HCT116 (cell line): ENCODE results near the gene CREB1. TPM values are rescaled to one million over a fixed set of nuclear protein-coding genes. Genes with fewer than 3 reads are reported as not detected.

Experiments used
- ATAC-seq: fragments of 200-7000 bp; cut with Tn5 transposase; 2 replicates; pipeline ENCODE4 v1.9.1; 2020; ENCODE audit warnings: mild to moderate bottlenecking, moderate library complexity
- BruUV-seq: library from RNA; stranded (reverse); fragments of 400-500 nt; replicated peaks from 2 replicates; lab custom pipeline; 2021; lab: Mats Ljungman, UMichigan
- CTCF ChIA-PET: fragments of 300-600 bp; sonication (Branson Sonifier 250); formaldehyde crosslinking; loops from one replicate; lab custom pipeline; 2021; ENCODE audit warnings: antibody characterized with exemption; lab: Charles Lee
- POLR2A ChIA-PET: fragments of 300-600, 350-600 bp; sonication (Branson Sonifier 250); formaldehyde crosslinking; loops from one replicate; lab custom pipeline; 2021; ENCODE audit warnings: antibody characterized with exemption; lab: Charles Lee
- RAD21 ChIA-PET, 2 experiments: fragments of 300-600 bp; sonication (Branson Sonifier 250); formaldehyde crosslinking; loops; one replicate each; lab custom pipeline; 2023; ENCODE audit warnings: low total read pairs in 2 of 2; ENCODE audit not compliant: uncharacterized antibody in 2 of 2, unreplicated experiment in 2 of 2, low non-redundant PET in 1 of 2; lab: Charles Lee
- DNase-seq: peaks from one replicate; pipeline ENCODE4 v3.0.0-alpha.2; 2010; ENCODE audit warnings: low read depth, low spot score
- H2AFZ ChIP-seq: fragments of 200-600 bp; shearing (Covaris generic), sonication (generic); 2 replicates; pipeline ENCODE4 v1.6.1; 2017; ENCODE audit warnings: low read depth, mixed run types, mixed read lengths, antibody characterized with exemption, low read length; ENCODE audit not compliant: poor library complexity, severe bottlenecking
- H3K27ac ChIP-seq: 2 replicates; pipeline ENCODE4 v1.5.1; 2012; ENCODE audit warnings: low read depth, low read length
- H3K27me3 ChIP-seq: fragments of 200-600 bp; sonication (generic); 2 replicates; pipeline ENCODE4 v1.6.1; 2016; ENCODE audit warnings: mixed run types, low read length, mixed read lengths; ENCODE audit not compliant: insufficient read depth
- H3K36me3 ChIP-seq, 2 experiments: fragments of 200-500 bp in 1 of 2; fragments of 200-600 bp in 1 of 2; sonication (Bioruptor generic) in 1 of 2; sonication (generic) in 1 of 2; 2 replicates each; pipeline versions ENCODE4 v1.5.1 to v1.6.1; 2014 to 2016; ENCODE audit warnings: low read length in 2 of 2, inconsistent platforms in 1 of 2, mixed read lengths in 1 of 2, mixed run types in 1 of 2; ENCODE audit not compliant: insufficient read depth in 2 of 2, control insufficient read depth in 1 of 2
- H3K4me1 ChIP-seq, 2 experiments: fragments of 200-600 bp in 1 of 2; sonication (generic) in 1 of 2; 2 replicates each; pipeline versions ENCODE4 v1.5.1 to v1.6.1; 2012 to 2017; ENCODE audit warnings: low read length in 2 of 2, inconsistent platforms in 1 of 2, mild to moderate bottlenecking in 1 of 2, mixed read lengths in 1 of 2, mixed run types in 1 of 2, moderate library complexity in 1 of 2; ENCODE audit not compliant: insufficient read depth in 2 of 2, control insufficient read depth in 1 of 2
- H3K4me2 ChIP-seq: fragments of 200-600 bp; sonication (generic); 2 replicates; pipeline ENCODE4 v1.6.1; 2017; ENCODE audit warnings: mixed run types, low read length, mixed read lengths
- H3K4me3 ChIP-seq, 2 experiments: fragments of 200-600 bp in 1 of 2; sonication (generic) in 1 of 2; replicated peaks in 1 of 2; 2 replicates each; pipeline ENCODE4 v1.5.1; 2011 to 2016; ENCODE audit warnings: low read length in 2 of 2, control low read depth in 1 of 2, low read depth in 1 of 2, mild to moderate bottlenecking in 1 of 2, mixed read lengths in 1 of 2, mixed run types in 1 of 2
- H3K79me2 ChIP-seq: fragments of 200-600 bp; sonication (generic); 2 replicates; pipeline ENCODE4 v1.6.1; 2017; ENCODE audit warnings: mild to moderate bottlenecking, mixed run types, low read length, moderate library complexity, mixed read lengths; ENCODE audit not compliant: insufficient read depth
- H3K9ac ChIP-seq: fragments of 200-600 bp; sonication (generic); 2 replicates; pipeline ENCODE4 v1.6.1; 2016; ENCODE audit warnings: low read length, mixed read lengths
- H3K9me2 ChIP-seq: fragments of 200-600 bp; sonication (generic), shearing (Covaris generic); 2 replicates; pipeline ENCODE4 v1.6.1; 2017; ENCODE audit warnings: mixed run types, mild to moderate bottlenecking, moderate library complexity; ENCODE audit not compliant: insufficient read depth
- H3K9me3 ChIP-seq, 2 experiments: fragments of 200-500 bp in 1 of 2; fragments of 200-600 bp in 1 of 2; sonication (Bioruptor generic) in 1 of 2; sonication (generic) in 1 of 2; 2 replicates each; pipeline ENCODE4 v1.6.1; 2014 to 2017; ENCODE audit warnings: low read length in 2 of 2, mixed read lengths in 2 of 2, inconsistent platforms in 1 of 2, low read depth in 1 of 2, mild to moderate bottlenecking in 1 of 2, mixed run types in 1 of 2, moderate library complexity in 1 of 2; ENCODE audit not compliant: control insufficient read depth in 1 of 2, insufficient read depth in 1 of 2
- H4K20me1 ChIP-seq: fragments of 200-600 bp; sonication (generic), shearing (Covaris generic); 2 replicates; pipeline ENCODE4 v1.6.1; 2017; ENCODE audit warnings: mixed run types, mild to moderate bottlenecking, moderate library complexity; ENCODE audit not compliant: insufficient read depth
- ATF3 ChIP-seq: IDR thresholded peaks from 2 replicates; pipeline ENCODE4 v1.6.1; 2012
- CBX3 ChIP-seq: IDR thresholded peaks from 2 replicates; pipeline ENCODE4 v1.6.1; 2012; ENCODE audit warnings: low read depth
- CEBPB ChIP-seq: IDR thresholded peaks from 2 replicates; pipeline ENCODE4 v1.6.1; 2012; ENCODE audit warnings: low read depth
- EGR1 ChIP-seq: IDR thresholded peaks from 2 replicates; pipeline ENCODE4 v1.6.1; 2012; ENCODE audit warnings: low read depth
- ELF1 ChIP-seq: IDR thresholded peaks from 2 replicates; pipeline ENCODE4 v1.6.1; 2012; ENCODE audit warnings: low read depth, borderline replicate concordance
- EZH2 ChIP-seq: fragments of 200-600 bp; sonication (generic); IDR thresholded peaks from 2 replicates; pipeline ENCODE4 v1.6.1; 2017; ENCODE audit warnings: antibody characterized with exemption, mixed run types
- POLR2A ChIP-seq: IDR thresholded peaks from 2 replicates; pipeline ENCODE4 v1.7.0; 2011; ENCODE audit warnings: borderline replicate concordance; ENCODE audit not compliant: insufficient read depth, insufficient read length; ENCODE audit errors: extremely low read depth
- POLR2AphosphoS5 ChIP-seq: IDR thresholded peaks from 2 replicates; pipeline ENCODE4 v1.6.1; 2011; ENCODE audit warnings: mild to moderate bottlenecking, low read depth, low read length, moderate library complexity
- RAD21 ChIP-seq: IDR thresholded peaks from 2 replicates; pipeline ENCODE4 v1.6.1; 2012; ENCODE audit warnings: low read depth, mild to moderate bottlenecking
- SIN3A ChIP-seq: IDR thresholded peaks from 2 replicates; pipeline ENCODE4 v1.6.1; 2012; ENCODE audit warnings: low read depth
- SRF ChIP-seq: IDR thresholded peaks from 2 replicates; pipeline ENCODE4 v1.6.1; 2012; ENCODE audit warnings: low read depth
- TCF7L2 ChIP-seq: IDR thresholded peaks from 2 replicates; pipeline ENCODE4 v1.7.0; 2011; ENCODE audit warnings: borderline replicate concordance, inconsistent platforms; ENCODE audit not compliant: insufficient read depth, insufficient read length; ENCODE audit errors: extremely low read depth
- ZFX ChIP-seq: fragments of 450-650 bp; IDR thresholded peaks from 2 replicates; pipeline ENCODE4 v1.6.1; 2017
- ZNF274 ChIP-seq: fragments of 200-500 bp; sonication (Bioruptor generic); IDR thresholded peaks from 2 replicates; pipeline ENCODE4 v1.6.1; 2014; ENCODE audit warnings: mild to moderate bottlenecking, low read depth, low read length, inconsistent platforms
- intact Hi-C: fragments of 100-400 bp; cut with micrococcal nuclease; formaldehyde crosslinking; loops from 2 replicates; pipeline ENCODE4 v1.10.0; 2022
- total RNA-seq: library from RNA; stranded (reverse); gene quantifications from one replicate; pipeline ENCODE4 v1.2.1, GENCODE V29; 2021; ENCODE audit not compliant: unreplicated experiment
- TF ChIP-seq, protein P1 (sequence below): IDR thresholded peaks from 2 replicates; pipeline ENCODE4 v1.6.1; 2011; ENCODE audit warnings: mild to moderate bottlenecking, low read length, moderate library complexity; ENCODE audit not compliant: insufficient replicate concordance; ENCODE audit errors: extremely low read depth

CREB1 gene
- total RNA-seq, 1 experiment from 2014 or later = 60.4 TPM

DNA sequence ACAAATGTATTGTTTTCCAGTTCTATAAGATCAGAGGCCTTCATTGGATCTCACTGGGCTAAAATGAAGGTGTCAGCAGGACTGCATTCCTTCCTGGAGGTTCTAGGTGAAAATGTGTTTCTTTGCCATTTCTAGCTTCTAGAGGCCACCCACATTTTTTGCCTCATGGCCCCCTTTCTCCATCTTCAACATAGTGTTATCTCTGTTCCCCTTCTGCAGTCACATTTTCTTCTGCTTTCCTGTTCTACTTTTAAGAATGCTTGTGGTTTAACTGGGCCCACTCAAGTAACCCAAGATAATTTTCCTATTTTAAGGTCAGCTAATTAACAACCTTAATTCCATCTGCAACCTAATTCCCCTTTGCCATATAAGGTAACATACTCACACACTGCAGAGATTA is 59.4 kb downstream of the CREB1 start:
- Histone ChIP-seq H3K27me3 (no peaks in the 10 kb centered on the region), H4K20me1 (no peaks in the 10 kb centered on the region), H2AFZ (no peak overlapping the region), H3K4me3 (no peak overlapping the region), H3K4me2 (no peak overlapping the region), H3K9me2 (no peaks in the 10 kb centered on the region), H3K27ac (no peak overlapping the region), H3K4me1 (no peaks in the 10 kb centered on the region), H3K36me3 (peaks cover 3 to 22% of the 10 kb centered on the region in 2 experiments; a peak in 3 of 4 replicates), H3K79me2 (no peaks in the 10 kb centered on the region), H3K9me3 (peaks cover 0 to 3% of the 10 kb centered on the region in 2 experiments; a peak in 1 of 4 replicates), H3K9ac (no peak overlapping the region)
- ATAC-seq = no peak
- no peak for TF ChIP-seq POLR2A
- TF ChIP-seq, protein P1, sequence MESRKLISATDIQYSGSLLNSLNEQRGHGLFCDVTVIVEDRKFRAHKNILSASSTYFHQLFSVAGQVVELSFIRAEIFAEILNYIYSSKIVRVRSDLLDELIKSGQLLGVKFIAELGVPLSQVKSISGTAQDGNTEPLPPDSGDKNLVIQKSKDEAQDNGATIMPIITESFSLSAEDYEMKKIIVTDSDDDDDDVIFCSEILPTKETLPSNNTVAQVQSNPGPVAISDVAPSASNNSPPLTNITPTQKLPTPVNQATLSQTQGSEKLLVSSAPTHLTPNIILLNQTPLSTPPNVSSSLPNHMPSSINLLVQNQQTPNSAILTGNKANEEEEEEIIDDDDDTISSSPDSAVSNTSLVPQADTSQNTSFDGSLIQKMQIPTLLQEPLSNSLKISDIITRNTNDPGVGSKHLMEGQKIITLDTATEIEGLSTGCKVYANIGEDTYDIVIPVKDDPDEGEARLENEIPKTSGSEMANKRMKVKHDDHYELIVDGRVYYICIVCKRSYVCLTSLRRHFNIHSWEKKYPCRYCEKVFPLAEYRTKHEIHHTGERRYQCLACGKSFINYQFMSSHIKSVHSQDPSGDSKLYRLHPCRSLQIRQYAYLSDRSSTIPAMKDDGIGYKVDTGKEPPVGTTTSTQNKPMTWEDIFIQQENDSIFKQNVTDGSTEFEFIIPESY = no peak
- no peak for TF ChIP-seq ELF1
- no peak for TF ChIP-seq ZFX
- no peak for TF ChIP-seq CBX3
- no peak for TF ChIP-seq POLR2AphosphoS5
- TF ChIP-seq TCF7L2 = no peak
- TF ChIP-seq ATF3 = no peak
- TF ChIP-seq SIN3A = no peak
- ChIA-PET POLR2A (no interaction called here), RAD21 (no interaction called here), CTCF (no interaction called here)
- no TSS peak for BruUV-seq
- no peak for DNase-seq
- intact Hi-C loops = no loop called here

GRCh38 chr2:207593277-207593676 is 63.5 kb downstream of the CREB1 start:
- Histone ChIP-seq H2AFZ (no peak overlapping the region), H3K4me1 (no peaks in the 10 kb centered on the region), H3K79me2 (no peaks in the 10 kb centered on the region), H3K9me3 (peaks cover 0 to 3% of the 10 kb centered on the region in 2 experiments; a peak in 1 of 4 replicates), H3K9me2 (no peaks in the 10 kb centered on the region)
- TF ChIP-seq EGR1 (no peak), CEBPB (no peak), EZH2 (no peak), CBX3 (no peak), ELF1 (no peak), SRF (no peak), RAD21 (no peak), ZNF274 (no peak), SIN3A (no peak)
- TF ChIP-seq, all 23 proteins: peak for 0
- ChIA-PET CTCF (no interaction called here), POLR2A (interaction anchor here (1.1 kb wide), 1 partner anchor 36 kb away, joined by 3 read pairs; no protein-coding TSS in a partner anchor), RAD21 (no interaction called here)
- Histone ChIP-seq H3K36me3 (peaks cover 0 to 6% of the 10 kb centered on the region in 2 experiments; a peak in 3 of 4 replicates), H3K9ac (no peak overlapping the region), H3K27ac (no peak overlapping the region), H3K4me3 (no peak overlapping the region), H3K4me2 (no peak overlapping the region), H3K27me3 (no peaks in the 10 kb centered on the region), H4K20me1 (no peaks in the 10 kb centered on the region)
- ATAC-seq = no peak
- no TSS peak for BruUV-seq
- DNase-seq = no peak
- intact Hi-C loops = no loop called here
